ENCODE results near the gene TMEM204.

The TMEM204 gene

GRCh38 chr16:1526608-1527555 lies 6.6 kb upstream of the TMEM204 start:
- H3K4me1 ChIP-seq (ENCODE audit: insufficient read depth, poor library complexity, severe bottlenecking) = peaks cover 6% of the 10 kb centered on the region
- TF ChIP-seq CTCF (IDR thresholded peaks at IDR 0.05; ENCODE audit: poor library complexity, severe bottlenecking) = no peak

GRCh38 chr16:1527836-1528811 lies 5.3 kb upstream of the TMEM204 start:
- TF ChIP-seq CTCF (IDR thresholded peaks at IDR 0.05; ENCODE audit: poor library complexity, severe bottlenecking) = no peak
- H3K9me3 ChIP-seq (ENCODE audit: severe bottlenecking) = no peaks in the 10 kb centered on the region
- DNase-seq (ENCODE audit: low spot score) (no peak), ATAC-seq (ENCODE audit: low read depth) (no peak)
- no peaks in the 10 kb centered on the region for H3K36me3 ChIP-seq (ENCODE audit: low read depth)
- no peak overlapping the region for H3K27ac ChIP-seq (ENCODE audit: poor library complexity, severe bottlenecking)
- H3K27me3 ChIP-seq (ENCODE audit: insufficient read depth, poor library complexity, severe bottlenecking) = no peaks in the 10 kb centered on the region
- peaks cover 6% of the 10 kb centered on the region for H3K4me1 ChIP-seq (ENCODE audit: insufficient read depth, poor library complexity, severe bottlenecking)
- H3K4me3 ChIP-seq (ENCODE audit: severe bottlenecking) = no peak overlapping the region

More at GRCh38 chr16:1526608-1527555, 6.6 kb upstream of the TMEM204 start:
- DNase-seq (ENCODE audit: low spot score) (no peak), ATAC-seq (ENCODE audit: low read depth) (no peak)
- Histone ChIP-seq H3K9me3 (ENCODE audit: severe bottlenecking) (no peaks in the 10 kb centered on the region), H3K4me3 (ENCODE audit: severe bottlenecking) (no peak overlapping the region), H3K36me3 (ENCODE audit: low read depth) (no peaks in the 10 kb centered on the region), H3K27me3 (ENCODE audit: insufficient read depth, poor library complexity, severe bottlenecking) (no peaks in the 10 kb centered on the region), H3K27ac (ENCODE audit: poor library complexity, severe bottlenecking) (no peak overlapping the region)

GRCh38 chr16:1528921-1529537 lies 4.4 kb upstream of the TMEM204 start:
- no peaks in the 10 kb centered on the region for H3K9me3 ChIP-seq (ENCODE audit: severe bottlenecking)
- no peak for TF ChIP-seq CTCF (IDR thresholded peaks at IDR 0.05; ENCODE audit: poor library complexity, severe bottlenecking)
- no peaks in the 10 kb centered on the region for H3K27me3 ChIP-seq (ENCODE audit: insufficient read depth, poor library complexity, severe bottlenecking)
- DNase-seq (ENCODE audit: low spot score) = no peak
- H3K4me3 ChIP-seq (ENCODE audit: severe bottlenecking) = no peak overlapping the region
- no peak overlapping the region for H3K27ac ChIP-seq (ENCODE audit: poor library complexity, severe bottlenecking)
- H3K4me1 ChIP-seq (ENCODE audit: insufficient read depth, poor library complexity, severe bottlenecking) = peaks cover 6% of the 10 kb centered on the region
- no peak for ATAC-seq (ENCODE audit: low read depth)
- no peaks in the 10 kb centered on the region for H3K36me3 ChIP-seq (ENCODE audit: low read depth)

- Histone ChIP-seq H3K27ac (ENCODE audit: poor library complexity, severe bottlenecking) (no peak overlapping the region), H3K4me3 (ENCODE audit: severe bottlenecking) (no peak overlapping the region), H3K9me3 (ENCODE audit: severe bottlenecking) (no peaks in the 10 kb centered on the region), H3K4me1 (ENCODE audit: insufficient read depth, poor library complexity, severe bottlenecking) (peaks cover 6% of the 10 kb centered on the region), H3K27me3 (ENCODE audit: insufficient read depth, poor library complexity, severe bottlenecking) (no peaks in the 10 kb centered on the region), H3K36me3 (ENCODE audit: low read depth) (no peaks in the 10 kb centered on the region)
- no peak for ATAC-seq (ENCODE audit: low read depth)
- no peak for DNase-seq (ENCODE audit: low spot score)
- no peak for TF ChIP-seq CTCF (IDR thresholded peaks at IDR 0.05; ENCODE audit: poor library complexity, severe bottlenecking)
These were observed 3.0 kb upstream of the TMEM204 start for GRCh38 chr16:1530349-1530882.
